RWPE1 (cell line): ENCODE results near the gene EFCAB5.
A peak's percentile ranks its signal among the peaks of the same experiment; 100 is the strongest.
"Not testable (repeated sequence)": the region's sequence is repeated elsewhere in the genome, so short reads cannot be mapped to it uniquely, and the experiment has no call there.

Source experiments
- CTCF ChIA-PET: fragments of 350-600 bp; sonication (Branson Sonifier 250); formaldehyde crosslinking; extraction: SDS; loops from one replicate; lab custom pipeline; 2021; lab: Yijun Ruan, JAX
- POLR2A ChIA-PET: fragments of 400-600 bp; formaldehyde crosslinking; extraction: SDS; loops from one replicate; lab custom pipeline; 2020; ENCODE audit warnings: antibody characterized with exemption; ENCODE audit not compliant: low non-redundant PET; lab: Yijun Ruan, JAX
- DNase-seq: peaks from one replicate; pipeline ENCODE4 v3.0.0; 2012; ENCODE audit warnings: low spot score
- H3K27ac ChIP-seq: fragments of 450-650 bp; 2 replicates; pipeline ENCODE4 v1.5.1; 2017
- TF ChIP-seq, protein P1 (sequence below): fragments of 450-650 bp; conservative IDR thresholded peaks from 2 replicates; pipeline ENCODE4 v1.5.1; 2017; ENCODE audit warnings: low read depth, mild to moderate bottlenecking

Gene EFCAB5

DNA sequence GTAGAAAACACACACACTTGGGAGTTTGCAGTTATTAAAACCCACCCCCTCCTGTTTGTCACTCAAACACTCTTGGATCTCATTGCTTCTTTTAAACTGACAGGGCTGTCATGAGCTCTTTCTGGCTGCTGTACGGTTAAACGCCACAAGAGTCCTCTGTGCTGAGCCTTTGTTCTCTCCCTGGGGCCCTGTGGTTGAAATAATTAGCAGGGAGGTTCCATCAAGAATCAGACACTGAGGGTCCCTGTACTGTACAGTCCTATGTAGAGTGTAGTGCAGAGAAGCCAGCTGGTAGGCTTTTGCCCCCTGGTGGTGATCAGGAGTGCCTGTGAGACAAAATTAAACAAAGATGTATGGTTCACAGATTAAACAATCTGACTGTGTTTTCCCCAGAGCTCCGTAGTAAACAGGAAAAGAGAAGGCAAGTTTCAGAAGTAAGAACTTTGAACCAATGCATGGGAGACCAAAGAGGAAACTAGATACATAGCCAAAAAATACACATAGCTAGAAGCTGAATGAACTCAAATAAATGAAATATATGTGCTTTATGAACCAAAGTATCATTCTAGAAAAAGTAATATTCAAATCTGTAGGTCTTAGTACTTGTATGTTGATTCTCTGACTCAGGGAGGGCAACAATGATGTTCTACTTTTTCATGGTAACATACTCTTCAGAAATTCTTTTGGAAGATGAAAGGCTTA, 10.1 kb upstream of the EFCAB5 start:
- POLR2A ChIA-PET, result interaction anchor here (1.3 kb wide), 1 partner anchor 123 kb away, joined by 7 read pairs; no protein-coding TSS in a partner anchor
- H3K27ac ChIP-seq, result no peak overlapping the region
- CTCF ChIA-PET, result interaction anchor here (0.6 to 2.9 kb wide), 30 partner anchors 9 to 1589 kb away, joined by 3 to 73 read pairs (median 4); partner anchors contain the start of gene EFCAB5
- TF ChIP-seq, protein P1, sequence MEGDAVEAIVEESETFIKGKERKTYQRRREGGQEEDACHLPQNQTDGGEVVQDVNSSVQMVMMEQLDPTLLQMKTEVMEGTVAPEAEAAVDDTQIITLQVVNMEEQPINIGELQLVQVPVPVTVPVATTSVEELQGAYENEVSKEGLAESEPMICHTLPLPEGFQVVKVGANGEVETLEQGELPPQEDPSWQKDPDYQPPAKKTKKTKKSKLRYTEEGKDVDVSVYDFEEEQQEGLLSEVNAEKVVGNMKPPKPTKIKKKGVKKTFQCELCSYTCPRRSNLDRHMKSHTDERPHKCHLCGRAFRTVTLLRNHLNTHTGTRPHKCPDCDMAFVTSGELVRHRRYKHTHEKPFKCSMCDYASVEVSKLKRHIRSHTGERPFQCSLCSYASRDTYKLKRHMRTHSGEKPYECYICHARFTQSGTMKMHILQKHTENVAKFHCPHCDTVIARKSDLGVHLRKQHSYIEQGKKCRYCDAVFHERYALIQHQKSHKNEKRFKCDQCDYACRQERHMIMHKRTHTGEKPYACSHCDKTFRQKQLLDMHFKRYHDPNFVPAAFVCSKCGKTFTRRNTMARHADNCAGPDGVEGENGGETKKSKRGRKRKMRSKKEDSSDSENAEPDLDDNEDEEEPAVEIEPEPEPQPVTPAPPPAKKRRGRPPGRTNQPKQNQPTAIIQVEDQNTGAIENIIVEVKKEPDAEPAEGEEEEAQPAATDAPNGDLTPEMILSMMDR, result peak; percentile 93
- peak; percentile 54 for DNase-seq

DNA sequence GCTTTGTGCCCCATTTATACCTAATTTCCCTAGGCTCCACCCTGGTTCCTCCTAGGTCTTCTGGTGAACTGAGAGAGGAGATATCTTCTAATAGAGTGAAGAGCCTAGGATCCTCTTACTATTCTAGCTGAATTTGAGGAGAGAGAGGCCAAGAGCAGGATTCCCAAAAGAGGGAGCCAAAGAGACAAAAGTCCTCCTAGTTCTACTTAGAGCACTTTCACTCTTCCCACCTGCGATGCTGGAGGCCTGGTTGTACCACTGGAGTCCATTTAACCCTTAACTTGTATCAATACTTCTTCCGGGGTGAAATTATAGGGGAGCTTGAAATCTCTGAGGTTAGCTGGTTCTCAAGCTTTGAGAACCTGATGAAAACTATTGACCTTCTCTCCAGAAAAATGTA, 8.1 kb upstream of the EFCAB5 start:
- no peak for DNase-seq
- no peak overlapping the region for H3K27ac ChIP-seq
- POLR2A ChIA-PET, result no interaction called here
- TF ChIP-seq, protein P1, result peak; percentile 21
- CTCF ChIA-PET, result interaction anchor here (0.6 to 1.9 kb wide), 9 partner anchors 88 to 1764 kb away, joined by 3 to 7 read pairs (median 3); no protein-coding TSS in a partner anchor

DNA sequence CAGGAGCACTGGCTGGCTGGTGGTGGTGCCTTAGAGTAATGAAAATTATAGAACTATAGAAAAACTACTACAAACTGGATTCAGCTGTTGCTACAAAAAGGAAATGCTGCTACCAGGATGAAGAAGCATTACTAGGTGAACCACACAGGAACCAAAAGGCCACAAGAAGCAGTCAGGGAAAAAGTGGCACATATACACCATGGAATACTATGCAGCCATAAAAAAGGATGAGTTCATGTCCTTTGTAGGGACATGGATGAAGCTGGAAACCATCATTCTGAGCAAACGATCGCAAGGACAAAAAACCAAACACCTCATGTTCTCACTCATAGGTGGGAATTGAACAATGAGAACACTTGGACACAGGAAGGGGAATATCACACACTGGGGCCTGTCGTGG, 5.5 kb upstream of the EFCAB5 start:
- POLR2A ChIA-PET, H3K27ac ChIP-seq, DNase-seq: not testable (repeated sequence)
- CTCF ChIA-PET, result interaction anchor here (0.6 to 0.7 kb wide), 2 partner anchors 59 to 168 kb away, joined by 3 to 7 read pairs; no protein-coding TSS in a partner anchor

DNA sequence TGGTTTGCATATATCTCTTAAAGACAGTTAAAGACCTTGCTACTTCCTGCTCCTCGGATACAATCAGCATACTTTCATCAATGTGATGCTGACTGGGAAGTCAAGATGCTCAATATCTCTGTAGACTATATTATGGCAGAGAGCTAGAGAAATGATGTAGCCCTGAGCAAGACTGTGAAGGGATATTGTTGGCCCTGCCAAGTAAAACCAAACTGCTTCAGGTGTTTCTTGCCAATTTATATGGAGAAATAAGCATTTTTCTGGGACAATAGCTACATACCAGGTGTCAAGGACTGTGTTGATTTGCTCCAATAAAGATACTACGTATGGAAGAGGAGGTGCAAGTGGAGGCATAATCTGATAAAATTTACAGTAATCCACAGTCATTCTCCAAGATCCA, 4.7 kb upstream of the EFCAB5 start:
- H3K27ac ChIP-seq, result no peak overlapping the region
- DNase-seq, result no peak
- CTCF ChIA-PET, result interaction anchor here (0.6 to 0.7 kb wide), 2 partner anchors 157 to 170 kb away, joined by 3 to 4 read pairs; no protein-coding TSS in a partner anchor
- TF ChIP-seq, protein P1, result no peak
- POLR2A ChIA-PET, result interaction anchor here (0.5 kb wide), 1 partner anchor 273 kb away, joined by 3 read pairs; no protein-coding TSS in a partner anchor

DNA sequence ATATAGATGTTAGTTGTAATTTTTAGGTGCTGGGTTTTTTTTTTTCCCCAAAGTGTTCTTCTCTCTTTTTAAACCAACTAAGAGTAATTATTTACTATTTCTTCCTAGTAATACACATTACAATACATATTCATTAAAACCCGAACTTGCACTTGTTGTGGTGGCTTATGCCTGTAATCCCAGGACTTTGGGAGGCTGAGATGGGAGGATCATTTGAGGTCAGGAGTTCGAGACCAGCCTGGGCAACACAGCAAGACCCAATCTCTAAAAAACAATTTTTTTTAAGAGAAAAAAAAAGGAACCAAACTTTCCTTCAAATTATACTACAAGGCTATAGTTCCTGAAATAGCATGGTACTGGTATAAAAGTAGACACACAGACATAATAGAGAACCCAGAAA, 3.8 kb downstream of the EFCAB5 start:
- TF ChIP-seq, protein P1, result no peak
- ChIA-PET POLR2A (no interaction called here), CTCF (no interaction called here)
- H3K27ac ChIP-seq, result no peak overlapping the region
- no peak for DNase-seq

DNA sequence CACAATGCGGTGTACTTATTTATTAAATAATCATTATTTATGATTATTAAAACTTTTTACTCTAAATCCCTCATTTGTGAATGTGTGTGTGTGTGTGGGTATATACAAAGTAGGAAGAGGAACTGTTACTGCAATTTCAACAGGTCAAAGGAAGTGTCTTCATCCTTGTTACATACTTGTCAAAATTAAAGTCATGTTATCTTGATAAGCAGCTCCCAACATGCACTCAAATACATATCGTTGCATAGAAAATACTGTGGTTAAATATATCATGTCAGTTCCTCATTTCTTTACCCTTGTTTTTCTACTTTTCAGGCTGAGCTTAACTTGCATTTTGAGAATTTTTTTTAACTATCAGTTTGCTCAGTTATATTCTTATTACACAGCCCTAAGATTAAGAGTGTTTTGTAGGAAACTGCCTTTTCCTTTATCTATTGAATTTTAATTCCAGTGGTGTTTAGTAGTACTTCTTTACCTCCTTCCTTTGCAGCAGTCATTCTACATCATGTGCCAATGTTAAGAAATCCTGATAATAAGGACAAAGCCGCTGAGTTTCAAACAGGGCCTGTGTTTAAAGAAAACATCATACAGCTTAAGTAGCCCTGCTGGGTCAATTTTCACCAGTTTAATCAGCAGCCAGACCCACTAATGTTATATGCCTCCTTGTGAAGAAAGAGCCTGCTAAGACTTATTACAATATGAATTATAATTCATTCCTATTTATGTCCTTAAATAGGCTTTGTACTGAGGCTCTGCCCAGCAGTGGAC, 7.2 kb downstream of the EFCAB5 start:
- DNase-seq, result no peak
- ChIA-PET POLR2A (no interaction called here), CTCF (interaction anchor here (0.6 kb wide), 1 partner anchor 17 kb away, joined by 3 read pairs; no protein-coding TSS in a partner anchor)
- TF ChIP-seq, protein P1, result no peak
- H3K27ac ChIP-seq, result no peak overlapping the region
